Amygdala (tissue), 56 donors: ENCODE data around the gene EML1.
"Not testable (repeated sequence)": the region's sequence is repeated elsewhere in the genome, so short reads cannot be mapped to it uniquely, and the experiment has no call there.

ENCODE experiments used
- DNase-seq, 56 donors: peaks; one replicate each; lab custom pipeline; 2025; lab: John Stamatoyannopoulos, UW

Gene EML1

DNA sequence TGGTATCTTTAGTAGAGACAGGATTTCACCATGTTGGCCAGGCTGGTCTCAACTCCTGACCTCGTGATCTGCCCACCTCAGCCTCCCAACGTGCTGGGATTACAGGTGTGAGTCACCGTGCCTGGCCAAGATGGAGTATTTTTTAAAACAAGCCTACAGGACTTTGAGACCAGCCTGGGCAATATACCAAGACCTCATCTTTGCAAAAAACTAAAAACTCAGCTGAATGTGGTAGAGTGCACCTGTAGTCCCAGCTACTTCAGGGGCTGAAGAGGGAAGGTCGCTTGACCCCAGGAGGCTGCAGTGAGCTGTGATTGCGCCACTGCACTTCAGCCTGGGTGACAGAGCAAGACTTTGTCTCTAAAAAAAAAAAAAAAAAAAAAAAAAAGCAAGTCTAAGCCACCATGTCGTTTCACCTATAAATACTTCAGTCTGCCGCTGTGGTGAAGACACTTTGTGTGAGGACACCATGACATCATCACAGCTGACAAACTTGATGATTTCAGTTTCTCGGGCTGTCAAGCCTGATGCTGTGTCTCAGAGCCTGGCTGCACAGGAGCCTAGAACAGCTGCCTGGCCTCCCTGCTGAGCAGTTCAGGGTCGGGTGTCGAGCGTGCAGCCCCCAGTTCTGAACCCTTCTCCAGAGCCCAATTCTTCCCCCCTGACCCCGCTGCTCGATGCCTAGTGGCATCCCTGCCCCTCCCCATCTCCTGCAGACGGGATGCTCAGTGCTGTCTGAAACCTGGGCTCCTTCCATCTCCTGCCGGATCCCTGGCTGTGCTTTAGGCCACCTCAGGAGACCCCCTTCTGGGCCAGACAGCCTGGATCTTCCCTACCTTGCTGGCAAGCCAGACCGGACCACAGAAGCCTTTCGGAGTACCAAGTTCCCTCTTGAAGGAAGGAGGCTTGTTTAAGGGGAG is 152.8 kb downstream of the EML1 start:
- no peak for DNase-seq

DNA sequence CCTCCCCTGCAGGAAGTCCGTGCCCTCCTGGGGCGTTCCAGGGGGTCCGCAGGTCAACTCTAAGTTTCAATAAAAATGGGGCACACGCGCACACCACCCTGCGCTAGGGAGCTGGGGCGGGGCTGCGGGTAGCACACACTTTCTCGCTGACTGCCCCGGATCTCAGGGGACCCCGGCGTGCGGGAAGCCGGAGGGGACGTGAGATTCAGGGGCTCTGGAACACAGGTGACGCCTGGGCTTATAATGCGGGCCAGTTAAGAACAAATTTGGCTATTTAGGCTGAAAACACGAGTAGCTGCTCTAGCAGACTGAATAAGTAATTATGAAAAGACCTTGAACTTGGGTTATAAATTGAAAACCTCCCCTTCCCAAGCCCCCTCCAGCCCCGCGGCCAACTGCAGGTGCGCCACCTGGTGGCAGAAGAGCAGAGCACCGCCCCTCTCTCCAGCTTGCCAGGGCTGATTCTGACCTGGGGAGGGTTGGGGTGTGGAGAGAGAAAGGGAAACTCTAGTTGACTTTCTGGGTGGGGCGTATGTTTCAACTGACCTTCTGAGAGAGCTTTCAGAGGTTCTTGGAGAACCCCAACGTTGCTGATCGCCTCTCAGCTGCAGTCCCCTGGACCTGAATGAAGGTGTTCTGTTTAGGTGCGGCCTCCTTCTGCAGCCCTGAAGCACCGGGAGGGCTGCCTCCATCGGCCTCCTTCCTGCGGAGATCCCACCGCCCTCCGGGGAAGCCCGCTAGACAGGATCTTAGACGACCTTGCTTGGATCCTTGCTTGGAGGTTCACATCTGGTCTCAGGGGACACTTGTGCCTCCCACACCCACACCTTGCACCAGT is 153.7 kb downstream of the EML1 start:
- DNase-seq, result peak in 2 of 56 donors; percentile 7 to 16

DNA sequence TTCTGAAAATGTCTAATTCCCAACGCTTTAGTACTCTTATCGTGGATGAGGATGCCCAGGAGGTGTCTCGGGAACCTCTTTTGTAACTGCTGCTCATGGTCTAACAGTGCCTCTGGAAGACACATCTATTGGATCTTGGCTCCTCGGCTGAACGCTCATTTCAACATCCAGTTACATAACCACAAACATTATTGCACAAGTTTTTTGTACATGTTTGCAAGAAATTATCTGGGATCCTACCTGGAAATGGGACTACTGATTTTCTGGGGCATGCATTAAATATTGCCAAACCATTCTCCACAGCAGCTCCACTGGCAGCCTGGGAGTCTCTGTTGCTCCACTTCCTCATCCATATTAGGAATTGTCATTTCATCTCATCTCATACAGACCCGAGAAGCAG is 154.5 kb downstream of the EML1 start:
- DNase-seq, result no peak

DNA sequence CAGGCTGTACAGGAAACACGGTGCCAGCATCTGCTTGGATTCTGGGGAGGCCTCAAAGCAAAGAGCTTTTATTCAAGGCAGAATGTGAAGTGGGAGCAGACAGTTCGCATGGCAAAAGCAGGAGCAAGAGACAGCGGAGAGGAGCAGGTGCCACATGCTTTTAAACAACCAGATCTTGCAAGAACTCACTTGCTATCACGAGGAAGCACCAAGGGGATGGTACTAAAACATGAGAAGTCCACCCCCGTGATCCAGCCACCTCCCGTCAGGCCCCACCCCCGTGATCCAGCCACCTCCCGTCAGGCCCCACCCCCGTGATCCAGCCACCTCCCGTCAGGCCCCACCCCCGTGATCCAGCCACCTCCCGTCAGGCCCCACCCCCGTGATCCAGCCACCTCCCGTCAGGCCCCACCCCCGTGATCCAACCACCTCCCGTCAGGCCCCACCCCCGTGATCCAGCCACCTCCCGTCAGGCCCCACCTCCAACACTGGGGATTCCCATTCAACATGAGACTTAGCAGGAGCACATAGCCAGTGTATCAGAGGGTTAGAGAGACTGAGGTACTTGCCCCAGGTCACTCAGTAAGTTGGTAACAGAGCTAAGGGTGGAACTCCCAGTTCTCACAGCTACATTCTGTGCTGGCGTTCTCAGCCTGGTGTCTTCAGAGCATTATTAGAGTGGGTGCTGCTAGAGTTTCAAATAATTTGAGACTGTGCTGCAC is 156.0 kb downstream of the EML1 start:
- not testable (repeated sequence) for DNase-seq

DNA sequence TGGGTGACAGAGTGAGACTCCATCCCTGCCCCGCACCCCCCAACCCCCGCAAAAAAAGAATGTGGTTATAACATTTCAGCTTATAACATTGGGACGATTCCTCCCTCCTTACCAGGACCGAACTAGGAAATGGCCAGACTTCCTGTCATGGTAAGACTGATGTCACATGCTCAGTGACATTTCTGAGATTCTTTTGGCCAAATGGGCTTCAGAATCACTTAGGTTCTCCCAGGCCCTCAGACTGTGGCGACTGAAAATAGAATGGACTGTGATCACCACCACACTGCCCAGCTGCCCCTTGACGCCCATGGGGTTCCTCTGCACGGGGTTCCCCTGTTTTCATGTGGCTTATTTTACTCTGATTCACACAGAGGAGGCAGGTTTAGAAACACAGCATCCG is 157.0 kb downstream of the EML1 start:
- no peak for DNase-seq

DNA sequence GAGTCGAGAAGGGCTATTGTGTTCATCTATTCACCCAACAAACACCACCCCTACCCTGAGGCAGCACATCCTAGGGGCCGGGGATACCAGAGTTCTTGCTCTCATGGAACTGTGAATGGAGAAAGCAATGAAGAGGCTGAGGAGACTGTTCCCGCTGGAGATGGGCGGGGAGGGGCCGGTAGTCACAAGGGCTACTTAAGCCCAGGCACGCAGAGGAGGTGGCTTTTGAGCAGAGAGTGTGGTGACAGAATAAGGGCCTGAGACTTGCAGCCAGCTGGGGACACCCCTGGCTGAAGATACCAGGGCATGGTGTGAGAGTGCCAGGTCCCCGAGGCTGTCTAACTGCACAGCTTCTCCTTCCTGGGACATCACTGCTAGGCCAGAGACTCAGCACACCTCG is 157.9 kb downstream of the EML1 start:
- DNase-seq, result no peak

DNA sequence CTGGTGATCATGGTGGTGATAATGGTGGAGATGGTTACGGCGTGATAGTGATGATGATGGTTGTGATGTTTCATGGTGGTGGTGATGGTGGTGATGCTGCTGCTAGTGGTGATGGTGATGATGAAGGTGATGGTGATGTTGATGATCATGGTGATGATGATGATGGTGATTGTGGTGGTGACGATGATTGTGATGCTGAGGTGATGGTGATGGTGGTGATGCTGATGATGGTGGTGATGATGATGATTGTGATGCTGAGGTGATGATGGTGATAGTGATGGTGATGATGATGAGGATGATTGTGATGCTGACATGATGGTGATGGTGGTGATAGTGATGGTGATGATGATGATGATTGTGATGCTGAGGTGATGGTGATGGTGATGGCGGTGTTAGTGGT is 158.8 kb downstream of the EML1 start:
- DNase-seq, result no peak

DNA sequence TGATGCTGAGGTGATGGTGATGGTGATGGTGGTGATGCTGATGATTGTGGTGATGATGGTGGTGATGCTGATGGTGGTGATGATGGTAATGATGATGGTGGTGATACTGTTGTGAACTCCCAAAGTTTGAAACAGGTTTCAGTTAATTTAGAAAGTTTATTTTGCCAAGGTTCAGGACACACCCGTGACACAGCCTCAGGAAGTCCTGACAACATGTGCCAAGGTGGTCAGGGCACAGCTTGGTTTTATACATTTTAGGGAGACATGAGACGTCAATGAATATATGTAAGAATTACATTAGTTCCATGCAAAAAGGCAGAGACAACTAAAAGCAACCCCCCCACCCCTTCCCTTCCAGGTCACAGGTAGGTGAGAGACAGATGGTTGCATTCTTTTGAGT is 159.2 kb downstream of the EML1 start:
- DNase-seq, result no peak

DNA sequence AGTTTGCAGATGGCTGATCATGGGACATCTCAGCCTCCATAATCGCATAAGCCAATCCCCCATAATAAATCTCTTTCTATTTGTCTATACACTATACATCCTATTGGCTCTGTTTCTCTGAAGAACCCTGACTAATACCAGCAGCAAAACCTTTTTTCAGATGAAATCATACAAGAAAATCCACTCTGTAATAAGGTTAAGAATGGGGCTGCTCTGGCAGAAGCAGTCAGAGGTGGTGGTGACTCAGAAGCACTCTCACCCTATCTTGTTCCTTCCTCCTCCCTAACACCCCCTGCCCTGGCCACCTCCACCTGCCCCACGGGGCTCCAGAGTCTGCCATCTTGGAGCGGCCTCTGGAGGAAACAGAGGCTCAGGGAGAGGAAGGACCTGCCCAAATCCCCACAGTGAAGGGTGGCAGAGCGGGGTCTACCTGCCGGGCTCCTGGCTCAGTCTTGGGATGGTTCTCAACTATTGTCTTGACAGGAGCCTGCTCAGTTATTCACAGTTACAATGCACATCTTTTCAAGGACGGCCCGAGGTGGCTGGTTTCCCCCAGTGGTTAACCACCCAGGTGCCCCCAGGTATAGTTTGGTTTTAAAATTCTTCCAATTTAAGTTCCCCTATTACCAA is 162.7 kb downstream of the EML1 start:
- no peak for DNase-seq

DNA sequence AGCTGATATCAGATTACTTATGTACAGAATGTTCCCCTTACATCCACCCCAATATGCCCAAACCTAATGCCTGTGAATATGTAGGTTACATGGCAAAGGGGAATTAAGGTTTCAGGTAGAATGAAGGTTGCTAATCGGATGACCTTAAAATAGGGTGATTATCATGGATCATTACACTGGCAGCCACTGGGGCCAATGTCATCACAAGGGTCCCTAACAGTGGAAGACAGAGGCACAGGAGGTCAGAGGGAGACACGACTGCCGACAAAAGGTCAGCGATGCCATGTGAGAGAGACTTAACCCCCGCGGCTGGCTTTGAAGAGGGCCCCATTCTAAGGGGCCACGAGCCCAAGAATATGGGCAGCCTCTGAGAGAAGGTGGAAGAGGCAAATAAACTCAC is 165.2 kb downstream of the EML1 start:
- DNase-seq, result no peak

DNA sequence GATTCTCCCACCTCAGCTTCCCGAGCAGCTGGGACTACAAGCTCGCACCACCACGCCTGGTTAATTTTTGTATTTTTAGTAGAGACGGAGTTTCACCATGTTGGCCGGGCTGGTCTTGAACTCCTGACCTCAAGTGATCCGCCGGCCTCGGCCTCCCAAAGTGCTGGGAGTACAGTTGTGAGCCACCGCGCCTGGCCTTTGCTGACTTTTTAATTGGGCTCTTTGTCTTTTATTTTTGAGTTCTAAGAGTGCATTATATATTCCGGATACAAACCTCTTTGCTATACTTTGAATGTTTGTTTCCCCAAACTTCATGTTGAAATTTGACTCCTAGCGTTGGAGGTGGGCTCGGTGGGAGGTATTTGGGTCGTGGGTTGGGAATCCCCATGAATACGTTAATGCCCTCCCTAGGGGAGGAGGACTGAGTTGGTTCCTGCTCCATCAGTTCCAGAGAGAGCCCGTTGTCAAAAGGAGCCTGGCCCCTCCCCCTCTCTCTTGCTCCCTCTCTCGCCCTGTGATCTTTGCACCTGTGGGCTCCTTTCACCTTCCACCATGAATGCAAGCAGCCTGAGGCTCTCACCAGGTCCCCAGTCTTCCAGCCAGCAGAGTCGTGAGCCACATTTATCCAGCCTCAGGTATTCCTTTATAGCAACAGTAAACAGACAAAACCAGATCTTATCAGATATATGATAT is 168.8 kb downstream of the EML1 start:
- no peak for DNase-seq

DNA sequence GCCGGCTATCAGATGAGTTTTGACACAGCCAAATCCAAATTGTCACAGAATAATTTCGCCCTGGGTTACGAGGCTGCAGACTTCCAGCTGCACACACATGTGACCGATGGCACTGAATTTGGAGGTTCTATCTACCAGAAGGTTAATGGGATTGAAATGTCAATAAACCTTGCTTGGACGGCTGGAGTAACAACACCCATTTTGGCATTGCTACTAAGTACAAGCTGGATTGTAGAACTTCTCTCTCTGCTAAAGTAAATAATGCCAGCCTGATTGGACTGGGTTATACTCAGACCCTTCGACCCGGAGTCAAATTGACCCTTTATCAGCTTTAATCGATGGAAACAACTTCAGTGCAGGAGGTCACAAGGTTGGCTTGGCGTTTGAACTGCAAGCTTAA is 171.8 kb downstream of the EML1 start:
- DNase-seq, result no peak

DNA sequence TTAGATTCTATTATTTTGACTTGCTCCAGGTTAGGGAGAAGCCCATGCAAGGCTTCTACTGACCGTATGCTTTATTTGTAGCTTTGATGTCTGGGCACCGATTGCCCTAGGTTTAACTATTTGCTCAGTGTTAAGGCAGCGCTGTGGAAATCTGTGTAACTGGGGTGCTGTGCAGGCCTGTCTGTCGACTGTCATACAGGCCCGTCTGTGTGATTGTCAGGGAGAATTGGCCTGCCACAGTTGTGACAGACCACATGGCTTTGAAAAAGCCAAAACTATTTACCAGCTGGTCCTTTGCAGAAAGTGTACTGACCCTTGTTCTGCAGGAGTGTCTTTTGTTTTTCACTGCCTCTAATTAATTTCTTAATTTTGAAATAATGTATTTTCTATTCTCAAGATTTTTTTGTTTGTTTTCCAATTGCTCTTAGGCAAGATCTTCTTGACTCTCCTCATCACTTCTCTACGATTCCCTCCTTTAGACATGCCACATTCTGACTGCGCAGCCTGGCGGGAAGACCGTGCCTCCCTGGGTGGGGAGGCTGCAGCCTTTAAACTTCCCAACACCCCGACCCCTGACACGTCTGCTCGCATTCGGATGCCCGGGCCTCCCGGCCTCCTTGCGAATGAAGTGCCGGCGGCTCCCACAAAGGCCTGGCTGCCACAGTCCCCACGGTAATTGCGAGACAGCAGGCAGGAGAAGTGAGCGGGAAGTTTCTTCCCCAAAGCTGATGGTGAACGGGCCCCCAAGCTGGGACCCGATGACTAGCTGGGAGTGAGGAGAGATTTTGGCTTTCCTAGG is 173.0 kb downstream of the EML1 start:
- no peak for DNase-seq

DNA sequence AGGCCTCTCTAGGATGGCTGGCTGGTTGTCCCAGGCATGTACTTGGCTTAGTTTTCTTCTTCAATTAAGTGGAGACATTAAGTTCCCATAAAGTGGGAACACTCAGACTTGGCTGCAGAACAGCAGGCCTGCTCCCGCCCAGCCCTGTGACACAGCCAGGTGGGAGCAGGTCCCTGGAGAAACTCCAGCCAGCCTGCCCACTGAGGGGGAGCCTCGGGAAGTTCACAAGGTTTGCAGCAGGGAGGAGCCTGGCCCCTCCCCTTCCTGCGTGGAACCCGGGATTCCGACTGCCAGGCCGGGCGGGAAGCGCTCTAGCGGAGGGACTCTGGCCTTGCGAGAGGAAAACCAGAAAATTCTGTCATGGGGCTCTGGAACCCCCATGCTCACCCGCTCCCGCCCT is 173.7 kb downstream of the EML1 start:
- no peak for DNase-seq

DNA sequence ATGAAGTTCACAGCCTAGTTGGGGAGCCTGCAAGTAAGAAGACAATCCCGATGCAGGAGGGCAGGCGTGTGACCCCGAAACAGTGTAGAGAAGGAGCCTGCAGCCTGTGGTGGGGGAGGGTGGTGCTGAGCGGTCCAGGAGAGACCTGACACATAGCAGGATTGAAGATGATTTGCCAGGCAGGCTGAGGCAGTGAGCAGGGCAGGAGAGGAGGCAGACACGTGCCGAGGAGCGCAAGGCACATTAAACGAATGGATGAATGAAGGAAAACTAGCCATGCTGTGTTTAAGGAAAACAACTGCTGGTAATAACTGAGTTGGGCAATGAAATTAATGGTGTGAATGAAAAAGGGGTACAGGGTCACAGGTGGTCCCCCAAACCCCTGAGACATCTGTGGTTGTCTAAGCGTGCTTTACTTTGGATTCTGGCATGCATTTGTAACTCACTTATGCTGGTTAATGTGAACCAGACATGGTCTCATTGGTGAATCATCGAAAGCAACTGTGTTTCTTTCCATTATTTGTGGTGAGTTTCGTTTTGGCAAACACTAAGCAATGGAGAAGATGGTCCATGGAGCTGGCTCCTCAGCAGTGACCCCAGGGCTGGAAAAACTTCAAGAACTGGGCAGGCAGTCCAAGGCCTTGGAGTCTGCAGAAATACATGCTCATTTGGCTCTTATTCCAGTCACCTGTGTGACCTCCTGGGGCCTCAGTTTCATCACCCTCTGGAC is 175.1 kb downstream of the EML1 start:
- no peak for DNase-seq

DNA sequence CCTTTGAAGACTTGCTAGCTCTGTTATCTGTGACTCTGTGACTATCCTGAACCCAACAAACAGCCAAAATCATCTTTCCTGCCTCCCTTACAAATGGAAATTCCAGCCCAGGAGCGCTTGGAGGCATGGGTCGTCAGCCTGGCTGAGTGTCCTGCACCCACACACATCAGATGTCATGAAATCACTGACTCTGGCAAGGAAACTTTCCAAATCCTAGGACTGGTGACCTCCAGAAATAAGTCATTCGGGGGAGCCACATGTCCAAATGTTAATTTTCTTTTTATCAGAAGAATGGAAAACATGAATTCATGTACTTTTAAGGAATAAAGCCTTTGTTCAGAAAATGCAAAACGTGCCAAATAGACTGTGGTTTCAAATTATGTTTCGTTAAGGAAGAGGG is 175.7 kb downstream of the EML1 start:
- no peak for DNase-seq

DNA sequence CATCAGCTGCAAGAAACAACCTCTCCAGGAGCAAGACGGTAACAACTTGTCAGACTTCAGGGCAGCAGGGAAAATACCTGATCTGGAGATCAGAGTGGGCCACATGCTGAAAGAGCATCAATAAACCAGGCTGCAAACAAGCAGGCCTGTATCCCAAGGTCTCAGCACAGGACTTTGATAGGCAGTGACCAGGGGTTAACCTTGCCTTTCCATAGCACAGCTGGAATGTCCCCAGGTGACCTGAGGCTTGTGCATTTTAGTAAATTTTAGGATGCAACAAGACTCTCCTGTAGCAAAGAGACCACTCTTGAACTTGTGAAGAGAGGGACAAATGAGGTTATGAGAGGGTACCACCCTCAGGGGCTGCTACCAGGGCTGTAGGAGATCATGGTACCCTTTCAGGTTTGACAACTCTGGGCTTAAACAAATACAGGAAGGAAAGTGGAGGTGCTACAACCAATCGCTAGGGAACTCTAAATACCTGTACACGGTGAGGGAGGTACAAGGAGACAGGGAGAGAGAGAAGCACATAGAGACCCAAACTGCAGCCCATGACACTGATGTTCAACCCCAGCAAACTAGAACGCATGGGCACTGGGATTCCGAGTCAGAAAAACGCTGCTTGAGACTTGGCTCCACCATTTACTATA is 176.6 kb downstream of the EML1 start:
- no peak for DNase-seq
